ENCODE data around the gene NLRP2B.
"Not testable (repeated sequence)": the region's sequence is repeated elsewhere in the genome, so short reads cannot be mapped to it uniquely, and the experiment has no call there.

Gene NLRP2B

DNA sequence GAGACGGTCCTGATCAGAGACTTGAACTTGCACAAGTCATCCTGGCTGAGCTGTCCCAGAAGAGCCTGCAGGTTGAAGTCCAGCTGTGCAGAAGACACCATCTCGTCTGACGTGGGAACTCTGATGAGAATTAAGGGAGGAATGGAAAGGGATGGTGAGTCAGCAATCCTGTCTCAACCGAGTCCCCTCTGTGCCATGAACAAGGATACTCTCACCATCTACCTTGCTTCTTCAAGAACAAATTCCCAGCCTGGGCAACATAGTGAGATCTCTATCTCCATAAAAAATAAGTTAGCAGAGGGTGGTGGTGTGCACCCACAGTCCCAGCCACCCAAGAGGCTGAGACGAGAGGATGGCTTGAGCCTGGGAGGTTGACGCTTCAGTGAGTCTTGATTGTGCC, at the start of gene NLRP2B:
TSS of gene NLRP2B (minus strand) at position 101 of the 400 bp plus-strand sequence.
- DNase-seq = no peak

DNA sequence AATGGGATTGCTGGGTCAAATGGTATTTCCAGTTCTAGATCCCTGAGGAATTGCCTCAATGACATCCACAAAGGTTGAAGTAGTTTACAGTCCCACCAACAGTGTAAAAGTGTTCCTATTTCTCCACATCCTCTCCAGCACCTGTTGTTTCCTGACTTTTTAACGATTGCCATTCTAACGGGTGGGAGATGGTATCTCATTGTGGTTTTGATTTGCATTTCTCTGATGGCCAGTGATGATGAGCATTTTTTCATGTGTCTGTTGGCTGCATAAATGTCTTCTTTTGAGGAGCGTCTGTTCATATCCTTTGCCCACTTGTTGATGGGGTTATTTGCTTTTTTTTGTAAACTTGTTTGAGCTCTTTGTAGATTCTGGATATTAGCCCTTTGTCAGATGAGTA, 45.9 kb upstream of the NLRP2B start:
- DNase-seq = not testable (repeated sequence)

DNA sequence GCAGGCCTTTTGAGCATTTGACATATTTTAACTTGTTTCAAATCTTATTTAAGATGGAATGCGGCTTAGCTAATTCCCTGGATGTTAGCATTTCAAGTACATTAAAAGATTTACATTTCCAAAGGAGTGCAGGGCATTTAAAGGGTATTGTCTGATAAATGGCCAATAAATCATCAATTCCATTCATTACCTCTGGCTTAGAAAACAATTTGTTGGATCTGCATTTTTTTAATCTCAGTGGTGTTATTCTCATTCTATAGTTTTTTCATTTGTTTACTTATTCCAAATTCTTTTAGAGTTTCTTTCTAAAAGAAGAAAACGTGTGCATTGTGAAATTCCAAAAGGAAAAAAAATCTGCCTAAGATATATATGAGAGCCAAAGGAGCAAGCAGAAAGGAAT, 1.3 kb upstream of the NLRP2B start:
- no peak for DNase-seq

DNA sequence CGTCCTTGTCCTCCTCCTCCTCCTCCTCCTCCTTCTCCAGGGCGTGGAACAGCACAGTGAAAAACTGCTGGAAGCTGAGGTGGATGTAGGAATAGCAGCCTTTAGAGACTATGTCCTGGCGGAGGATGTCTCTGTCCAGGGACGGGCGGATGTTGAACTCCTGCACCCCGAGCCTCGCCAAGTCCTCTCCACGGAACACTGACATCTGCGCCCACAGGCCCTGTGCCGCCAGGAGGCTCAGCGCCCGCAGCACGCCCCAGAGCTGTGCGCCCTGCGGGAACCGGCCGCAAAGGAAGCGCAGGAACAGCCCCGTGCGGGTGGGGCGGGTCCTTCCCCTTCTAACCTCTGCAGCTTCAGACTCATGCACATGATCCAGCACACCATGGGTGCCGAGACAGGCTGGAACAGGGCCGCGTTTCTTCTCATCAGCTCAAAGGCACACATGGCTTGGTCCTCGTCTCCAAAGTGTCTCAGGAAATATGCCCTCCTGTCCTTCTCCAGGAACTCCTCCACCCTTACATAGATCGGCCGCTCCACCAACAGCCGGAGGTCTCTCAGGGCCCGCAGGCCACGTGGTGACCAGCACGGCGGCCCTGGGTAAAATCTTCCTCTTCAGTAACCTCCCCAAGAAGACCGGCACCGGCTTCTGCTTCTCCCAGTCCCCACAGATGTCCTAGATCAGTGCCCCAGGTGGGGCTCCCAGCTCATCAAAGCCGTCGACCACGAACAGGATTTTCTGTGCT, 1.2 kb downstream of the NLRP2B start:
- DNase-seq = no peak

- no peak for DNase-seq
These were observed 2.8 kb downstream of the NLRP2B start for GRCh38 chrX:57677132-57677858.

DNA sequence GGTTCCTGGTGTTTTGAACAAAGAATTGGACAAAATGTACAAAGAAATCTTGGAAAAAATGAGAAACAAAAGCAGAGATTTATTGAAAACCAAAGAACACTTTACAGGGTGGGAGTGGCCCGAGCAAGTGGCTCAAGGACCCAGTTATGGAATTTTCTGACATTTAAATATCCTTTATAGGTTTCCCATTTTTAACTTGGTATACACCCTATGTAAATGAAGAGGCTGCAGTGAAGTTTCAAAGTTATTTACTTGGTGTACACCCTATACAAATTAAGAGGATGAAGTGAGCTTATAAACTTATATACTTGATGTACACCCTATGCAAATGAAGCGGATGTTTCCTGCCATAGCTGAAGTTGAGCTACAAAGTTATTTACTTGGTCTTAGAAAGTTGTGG, 4.7 kb downstream of the NLRP2B start:
- no peak for DNase-seq

- DNase-seq = no peak
These were observed 5.2 kb downstream of the NLRP2B start for GRCh38 chrX:57674861-57675260.

DNA sequence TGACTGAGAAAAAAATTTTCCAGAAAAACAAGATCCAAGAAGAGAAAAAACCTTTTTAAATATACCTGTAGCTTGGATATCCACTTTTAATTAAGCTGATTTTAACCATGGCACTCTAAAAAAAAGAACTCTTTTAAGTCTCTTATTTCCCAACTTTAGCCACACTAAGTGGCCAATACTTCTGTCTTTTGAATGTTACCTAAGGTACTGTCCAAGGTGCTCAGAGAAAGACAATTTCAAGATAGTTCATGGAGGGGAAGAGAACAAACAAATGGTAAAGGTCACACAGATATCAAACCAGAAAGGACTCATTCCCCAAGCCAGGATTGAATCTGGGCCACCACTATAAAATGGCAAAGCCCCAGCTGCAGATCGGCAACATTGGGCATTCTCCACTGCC, 10.1 kb downstream of the NLRP2B start:
- DNase-seq = no peak

DNA sequence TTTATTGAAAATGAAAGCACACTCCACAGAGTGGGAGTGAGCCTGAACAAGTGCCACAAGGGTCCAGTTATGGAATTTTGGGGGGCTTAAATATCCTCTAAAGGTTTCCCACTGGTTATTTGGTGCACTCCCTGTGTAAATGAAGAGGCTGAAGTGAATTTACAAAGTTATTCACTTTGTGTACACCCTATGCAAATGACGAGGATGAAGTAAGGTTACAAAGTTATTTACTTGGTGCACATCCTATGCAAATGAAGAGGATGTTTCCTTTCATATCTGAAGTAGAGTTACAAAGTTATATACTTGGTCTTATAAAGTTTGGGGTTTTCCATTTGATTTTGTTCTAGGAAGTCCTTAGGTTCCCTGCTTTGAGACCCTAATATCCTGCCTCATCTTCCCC, 13.1 kb downstream of the NLRP2B start:
- DNase-seq = no peak

GRCh38 chrX:57655065-57655464, 25.0 kb downstream of the NLRP2B start:
- DNase-seq = no peak

GRCh38 chrX:57652705-57653104, 27.4 kb downstream of the NLRP2B start:
- no peak for DNase-seq

GRCh38 chrX:57651169-57651919, 28.7 kb downstream of the NLRP2B start:
- DNase-seq = no peak

DNA sequence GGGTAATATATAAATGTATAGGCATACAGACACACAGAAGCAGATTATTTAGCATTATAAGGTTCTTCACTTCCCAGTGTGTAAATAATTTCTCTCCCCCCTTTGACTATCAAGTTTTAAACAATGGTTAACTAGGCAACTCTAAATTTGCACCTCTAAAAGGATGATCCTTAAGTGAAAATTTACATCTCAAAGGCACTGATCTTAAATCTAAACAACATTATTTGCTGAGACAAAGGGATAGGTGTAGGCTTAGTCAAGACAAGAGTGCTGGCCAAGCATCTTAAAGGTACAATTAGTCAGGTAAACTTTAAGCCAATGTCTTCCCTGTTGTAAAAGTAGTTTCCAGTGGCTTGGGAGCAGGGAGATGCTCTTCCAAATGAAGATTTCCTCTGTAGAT, 33.0 kb downstream of the NLRP2B start:
- DNase-seq = no peak

- DNase-seq = no peak
These were observed 36.4 kb downstream of the NLRP2B start for GRCh38 chrX:57643698-57644097.

GRCh38 chrX:57641338-57641737, 38.7 kb downstream of the NLRP2B start:
- no peak for DNase-seq

GRCh38 chrX:57640674-57641016, 39.4 kb downstream of the NLRP2B start:
- no peak for DNase-seq

DNA sequence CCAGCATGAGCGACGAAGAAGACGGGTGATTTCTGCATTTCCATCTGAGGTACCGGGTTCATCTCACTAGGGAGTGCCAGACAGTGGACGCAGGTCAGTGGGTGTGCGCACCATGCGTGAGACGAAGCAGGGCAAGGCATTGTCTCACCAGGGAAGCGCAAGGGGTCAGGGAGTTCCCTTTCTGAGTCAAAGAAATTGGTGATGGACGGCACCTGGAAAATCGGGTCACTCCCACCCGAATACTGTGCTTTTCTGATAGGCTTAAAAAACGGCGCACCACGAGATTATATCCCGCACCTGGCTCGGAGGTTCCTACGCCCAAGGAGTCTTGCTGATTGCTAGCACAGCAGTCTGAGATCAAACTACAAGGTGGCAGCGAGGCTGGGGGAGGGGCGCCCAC, 50.6 kb downstream of the NLRP2B start:
- DNase-seq = not testable (repeated sequence)

Data from activated CD4-positive, alpha-beta T cell treated with anti-CD3 and anti-CD28 coated beads, Interleukin-10, Interleukin-2, amounts not matched to agents 100 ng/mL and 50 ng/mL, durations not matched to agents 16 hours and 8 hours (primary cell).